ENCODE results near the gene ARHGAP40.
"Not testable (repeated sequence)": the region's sequence is repeated elsewhere in the genome, so short reads cannot be mapped to it uniquely, and the experiment has no call there.

- not testable (repeated sequence) for TF ChIP-seq CTCF (IDR thresholded peaks at IDR 0.05; ENCODE audit: borderline replicate concordance, extremely low read depth, low read length, poor library complexity, severe bottlenecking); EZH2 (IDR thresholded peaks at IDR 0.05; ENCODE audit: borderline replicate concordance, low read depth, low read length, severe bottlenecking)
Observed at GRCh38 chr20:38594281-38594680, 7.3 kb upstream of the ARHGAP40 start.
